GM13977 (cell line): Measurements from ENCODE around the gene PCDHAC1.
A peak's percentile ranks its signal among the peaks of the same experiment; 100 is the strongest.
"Not testable (repeated sequence)": the region's sequence is repeated elsewhere in the genome, so short reads cannot be mapped to it uniquely, and the experiment has no call there.

Experiments used
- DNase-seq: peaks from one replicate; pipeline ENCODE4 v3.0.0; 2012; ENCODE audit warnings: low spot score
- in situ Hi-C: fragments of 300-500 bp; cut with MboI; formaldehyde crosslinking; loops from one replicate; pipeline ENCODE4 v1.12.0; 2022; ENCODE audit warnings: low sequenced_read_pairs, low pct_unique_long_range_greater_than_20kb, mixed read lengths, inconsistent platforms; ENCODE audit not compliant: unreplicated experiment
- TF ChIP-seq, protein P1 (sequence below): IDR thresholded peaks from 2 replicates; pipeline ENCODE4 v1.5.1; 2012; ENCODE audit warnings: mild to moderate bottlenecking, control low read depth; ENCODE audit not compliant: insufficient read depth; ENCODE audit errors: extremely low read depth, missing control alignments

Gene PCDHAC1, protein sequence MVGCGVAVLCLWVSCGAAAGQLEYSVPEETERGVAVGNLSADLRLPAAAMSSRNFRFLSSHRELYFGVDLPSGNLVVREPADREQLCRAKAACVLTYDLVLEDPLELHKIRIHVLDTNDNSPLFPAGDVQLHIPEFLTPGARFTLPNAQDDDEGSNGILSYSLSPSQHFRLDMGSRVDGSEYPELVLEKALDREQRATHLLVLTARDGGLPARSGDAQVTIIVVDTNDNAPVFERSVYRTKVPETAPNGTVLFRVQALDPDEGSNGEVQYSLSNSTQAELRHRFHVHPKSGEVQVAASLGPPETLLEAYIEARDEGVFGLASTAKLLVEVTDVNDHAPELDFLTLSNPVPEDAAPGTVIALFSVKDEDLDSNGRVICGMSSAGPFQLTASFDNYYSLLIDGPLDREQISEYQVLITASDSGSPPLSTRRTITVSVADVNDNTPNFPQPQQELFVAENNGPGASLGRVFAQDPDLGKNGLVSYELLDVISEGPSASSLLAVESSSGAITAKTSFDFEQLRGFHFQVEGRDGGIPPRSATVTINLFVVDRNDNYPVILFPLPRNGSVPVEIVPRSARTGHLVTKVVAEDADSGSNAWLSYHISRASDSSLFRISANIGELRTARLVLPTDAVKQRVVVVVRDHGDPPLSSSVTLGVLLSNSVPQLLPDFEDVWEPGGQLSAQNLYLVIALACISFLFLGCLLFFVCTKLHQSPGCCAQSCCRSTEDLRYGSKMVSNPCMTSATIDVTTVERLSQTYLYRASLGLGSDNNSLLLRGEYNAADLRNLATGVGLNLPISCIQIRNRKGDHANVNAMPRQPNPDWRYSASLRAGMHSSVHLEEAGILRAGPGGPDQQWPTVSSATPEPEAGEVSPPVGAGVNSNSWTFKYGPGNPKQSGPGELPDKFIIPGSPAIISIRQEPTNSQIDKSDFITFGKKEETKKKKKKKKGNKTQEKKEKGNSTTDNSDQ

DNA sequence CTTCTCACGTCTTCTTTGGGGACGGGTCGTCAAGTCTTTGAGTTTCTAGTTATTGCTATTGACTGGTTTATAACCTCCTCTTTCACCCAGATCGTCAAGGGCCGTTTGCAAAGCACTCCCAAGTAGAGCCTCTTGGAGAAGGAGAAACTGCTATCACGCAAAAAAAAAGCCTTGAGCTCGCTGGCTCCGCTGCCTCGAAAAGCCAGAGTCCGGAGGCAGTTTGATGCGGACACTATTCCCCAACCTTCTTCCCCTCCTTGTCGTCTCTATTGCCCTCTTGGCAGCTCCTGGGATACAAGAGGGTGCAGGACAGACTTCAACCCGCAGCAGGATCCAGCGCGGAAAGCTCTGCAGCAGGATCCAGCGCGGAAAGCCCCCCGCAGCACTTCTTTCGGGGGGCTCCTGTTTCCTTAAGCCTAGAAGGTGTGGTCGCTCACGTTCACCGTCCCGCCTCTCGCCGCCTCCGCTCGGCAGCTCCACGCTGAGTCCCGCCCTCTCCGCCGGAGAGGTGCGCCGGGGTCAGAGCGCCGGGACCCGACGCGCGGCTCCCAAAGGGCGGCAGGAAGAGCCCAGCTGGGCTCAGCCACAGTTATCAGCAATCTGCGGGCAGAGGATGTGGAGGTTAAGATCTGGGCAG, at the start of gene PCDHAC1:
Gene PCDHAC1, plus strand, starts transcription at position 494 of the 637 bp plus-strand sequence. CDS start 594 bp downstream, outside the sequence.
- no peak for DNase-seq
- TF ChIP-seq, protein P1, sequence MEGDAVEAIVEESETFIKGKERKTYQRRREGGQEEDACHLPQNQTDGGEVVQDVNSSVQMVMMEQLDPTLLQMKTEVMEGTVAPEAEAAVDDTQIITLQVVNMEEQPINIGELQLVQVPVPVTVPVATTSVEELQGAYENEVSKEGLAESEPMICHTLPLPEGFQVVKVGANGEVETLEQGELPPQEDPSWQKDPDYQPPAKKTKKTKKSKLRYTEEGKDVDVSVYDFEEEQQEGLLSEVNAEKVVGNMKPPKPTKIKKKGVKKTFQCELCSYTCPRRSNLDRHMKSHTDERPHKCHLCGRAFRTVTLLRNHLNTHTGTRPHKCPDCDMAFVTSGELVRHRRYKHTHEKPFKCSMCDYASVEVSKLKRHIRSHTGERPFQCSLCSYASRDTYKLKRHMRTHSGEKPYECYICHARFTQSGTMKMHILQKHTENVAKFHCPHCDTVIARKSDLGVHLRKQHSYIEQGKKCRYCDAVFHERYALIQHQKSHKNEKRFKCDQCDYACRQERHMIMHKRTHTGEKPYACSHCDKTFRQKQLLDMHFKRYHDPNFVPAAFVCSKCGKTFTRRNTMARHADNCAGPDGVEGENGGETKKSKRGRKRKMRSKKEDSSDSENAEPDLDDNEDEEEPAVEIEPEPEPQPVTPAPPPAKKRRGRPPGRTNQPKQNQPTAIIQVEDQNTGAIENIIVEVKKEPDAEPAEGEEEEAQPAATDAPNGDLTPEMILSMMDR, result no peak
- in situ Hi-C loops, result no loop called here

DNA sequence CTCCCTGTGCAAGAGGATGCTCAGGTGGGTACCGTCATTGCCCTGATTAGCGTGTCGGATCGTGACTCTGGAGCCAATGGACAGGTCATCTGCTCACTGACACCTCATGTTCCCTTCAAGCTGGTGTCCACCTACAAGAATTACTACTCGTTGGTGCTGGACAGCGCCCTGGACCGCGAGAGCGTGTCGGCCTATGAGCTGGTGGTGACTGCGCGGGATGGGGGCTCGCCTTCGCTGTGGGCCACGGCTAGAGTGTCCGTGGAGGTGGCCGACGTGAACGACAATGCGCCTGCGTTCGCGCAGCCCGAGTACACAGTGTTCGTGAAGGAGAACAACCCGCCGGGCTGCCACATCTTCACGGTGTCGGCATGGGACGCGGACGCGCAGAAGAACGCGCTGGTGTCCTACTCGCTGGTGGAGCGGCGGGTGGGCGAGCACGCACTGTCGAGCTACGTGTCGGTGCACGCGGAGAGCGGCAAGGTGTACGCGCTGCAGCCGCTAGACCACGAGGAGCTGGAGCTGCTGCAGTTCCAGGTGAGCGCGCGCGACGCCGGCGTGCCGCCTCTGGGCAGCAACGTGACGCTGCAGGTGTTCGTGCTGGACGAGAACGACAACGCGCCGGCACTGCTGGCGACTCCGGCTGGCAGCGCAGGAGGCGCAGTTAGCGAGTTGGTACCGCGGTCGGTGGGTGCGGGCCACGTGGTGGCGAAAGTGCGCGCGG, 49.4 kb upstream of the PCDHAC1 start:
- DNase-seq, in situ Hi-C loops: not testable (repeated sequence)

- in situ Hi-C loops, result no loop called here
- TF ChIP-seq, protein P1, result no peak
- DNase-seq, result no peak
Measured at GRCh38 chr5:140877262-140877581, 48.9 kb upstream of the PCDHAC1 start.

- TF ChIP-seq, protein P1, result no peak
- in situ Hi-C loops, result no loop called here
- peak; percentile 5 for DNase-seq
Measured at GRCh38 chr5:140881889-140882590, 44.1 kb upstream of the PCDHAC1 start, which contains the start of gene PCDHA13. Gene PCDHA13 (plus strand): TSS chr5:140882124. CDS start chr5:140882269, 145 bp downstream.

- peak; percentile 10 for DNase-seq
- in situ Hi-C loops, result no loop called here
Measured at GRCh38 chr5:140882591-140882899, 43.6 kb upstream of the PCDHAC1 start.

GRCh38 chr5:140883373-140883772, 42.7 kb upstream of the PCDHAC1 start:
- DNase-seq, result peak; percentile 7
- in situ Hi-C loops, result no loop called here
- TF ChIP-seq, protein P1, result no peak

More at GRCh38 chr5:140882591-140882899, 43.6 kb upstream of the PCDHAC1 start:
- TF ChIP-seq, protein P1, result no peak
